ENCODE data around the gene MAGEB1. TPM values are rescaled to one million over a fixed set of nuclear protein-coding genes. Genes with fewer than 3 reads are reported as not detected.

The MAGEB1 gene
- total RNA-seq, 1 donor from 2014 or later = not detected

DNA sequence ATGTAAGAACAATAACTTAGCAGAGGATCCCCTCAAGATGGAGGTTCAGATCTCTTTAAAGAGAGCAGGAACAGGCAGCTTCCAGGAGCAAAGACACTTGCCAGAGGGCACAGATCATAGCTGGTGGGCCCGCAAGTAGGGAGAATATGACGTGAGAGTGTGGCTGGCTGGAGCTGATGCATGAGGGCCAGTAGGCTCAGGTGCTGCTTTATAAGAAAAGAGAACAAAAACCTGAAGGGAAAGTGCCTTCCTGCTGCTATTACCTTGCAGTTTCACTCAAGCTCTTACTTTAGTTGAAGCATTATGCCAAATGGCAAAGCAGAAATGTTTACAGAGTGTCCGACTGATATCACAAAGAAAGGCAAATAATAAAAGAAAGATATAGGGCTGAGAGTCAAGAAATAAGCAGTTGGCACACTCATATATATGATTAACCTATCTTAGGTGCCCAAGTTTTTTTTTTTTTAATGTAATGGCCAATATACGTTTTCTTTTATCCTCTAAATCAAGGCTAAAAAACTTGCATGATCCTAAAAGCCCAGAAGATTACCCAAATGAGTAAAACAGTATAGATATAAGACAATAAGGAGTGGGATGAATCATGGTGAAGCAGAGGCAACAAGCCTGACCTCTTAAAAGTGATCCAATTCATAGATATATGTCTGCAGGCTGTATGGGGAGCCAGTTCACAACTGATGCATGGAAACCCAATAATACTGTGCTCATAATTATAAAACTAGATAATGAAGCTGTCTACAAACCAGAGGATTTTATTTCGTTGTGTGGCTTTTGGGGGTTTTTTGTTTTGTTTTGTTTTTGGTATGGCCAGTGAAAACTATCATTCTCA is 49.7 kb downstream of the MAGEB1 start:
- no peak for DNase-seq (ENCODE audit: low read depth)

DNA sequence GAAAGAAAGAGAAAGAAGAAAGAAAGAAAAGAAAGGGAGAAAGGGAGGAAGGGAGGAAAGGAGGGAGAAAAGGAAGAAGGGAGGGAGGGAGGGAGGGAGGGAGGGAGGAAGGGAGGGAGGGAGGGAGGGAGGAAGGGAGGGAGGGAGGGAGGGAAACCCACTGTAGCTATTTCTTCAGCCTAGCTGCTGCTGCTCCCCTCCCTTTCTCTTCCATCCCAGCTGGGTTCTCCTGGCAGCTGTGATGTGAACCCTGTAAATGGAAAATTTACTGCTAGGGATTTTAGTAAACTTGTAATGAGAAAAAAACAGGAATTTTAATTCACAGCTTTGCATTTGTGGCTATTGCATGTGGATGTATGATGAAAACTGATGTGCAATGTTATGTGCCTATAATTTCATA is 54.3 kb downstream of the MAGEB1 start:
- no peak for DNase-seq (ENCODE audit: low read depth)

Other genes with a start within 250 kb of the MAGEB1 start
- not detected in 2 replicates for gene MAGEB2, start 31.6 kb upstream of the MAGEB1 start, total RNA-seq
- gene MAGEB3, start 16.5 kb upstream of the MAGEB1 start, total RNA-seq = not detected in 2 replicates
- not detected in 2 replicates for gene MAGEB4, start 5.1 kb upstream of the MAGEB1 start, total RNA-seq
- 0.10 and 0.35 TPM in 2 replicates for gene NR0B1, start 62.2 kb downstream of the MAGEB1 start, total RNA-seq